Right lobe of liver (tissue), 6 donors: ENCODE results near the gene TRPM5. TPM values are rescaled to one million over a fixed set of nuclear protein-coding genes. Genes with fewer than 3 reads are reported as not detected.

Experiments used
- ATAC-seq, 4 donors: fragments of 200-7000 bp; cut with Tn5 transposase; one replicate each; pipeline ENCODE4 v1.9.1; 2020; ENCODE audit warnings: mild to moderate bottlenecking in 4 of 4, moderate library complexity in 4 of 4
- DNase-seq, 3 donors: peaks; one replicate each; pipeline ENCODE4 v3.0.0-alpha.2; 2020
- H3K27ac ChIP-seq, 3 donors: fragments of 200-600 bp; one replicate each; pipeline ENCODE4 v1.8.0; 2022
- H3K27me3 ChIP-seq, 2 donors: fragments of 200-600 bp; one replicate each; pipeline ENCODE4 v1.8.0; 2022
- H3K36me3 ChIP-seq, 4 donors: fragments of 200-600 bp; sonication (generic) in 1 of 4; one replicate each; pipeline versions ENCODE4 v1.5.1 to v1.8.0; 2017 to 2022; ENCODE audit warnings: control low read depth in 1 of 4
- H3K4me1 ChIP-seq, 4 donors: fragments of 200-600 bp; sonication (generic) in 1 of 4; one replicate each; pipeline versions ENCODE4 v1.5.1 to v1.8.0; 2017 to 2022; ENCODE audit warnings: control low read depth in 1 of 4
- H3K4me3 ChIP-seq, 3 donors: fragments of 200-600 bp; one replicate each; pipeline ENCODE4 v1.8.0; 2022
- H3K9me3 ChIP-seq, 4 donors: fragments of 200-600 bp; sonication (generic) in 1 of 4; one replicate each; pipeline versions ENCODE4 v1.5.1 to v1.8.0; 2017 to 2022; ENCODE audit warnings: control low read depth in 1 of 4
- POLR2A ChIP-seq: fragments of 450-650 bp; IDR thresholded peaks from one replicate; pipeline ENCODE4 v1.6.1; 2017; ENCODE audit warnings: antibody characterized with exemption, mild to moderate bottlenecking
- WGBS: methylation state at CpG from one replicate; pipeline ENCODE4 v1.1.6; 2018; ENCODE audit warnings: low coverage, low lambda C conversion rate; ENCODE audit not compliant: insufficient coverage; ENCODE audit errors: missing lambda C conversion rate; 5-methylcytosine and 5-hydroxymethylcytosine counted together
- intact Hi-C, 2 donors: fragments of 100-400 bp; cut with DNase I; formaldehyde crosslinking; loops; one replicate each; pipeline versions ENCODE4 v1.11.2 to v1.14.1; 2022
- total RNA-seq, 6 experiments: library from RNA; depleted of rRNA in 2 of 6; stranded (reverse); fragments of >200 nt in 2 of 6; fragmentation: NEBNext Ultra II Directional in 3 of 6; extraction: Animal tissue kit (Norgen Biotek cat#: 25700) in 3 of 6; gene quantifications; one replicate each; pipeline versions ENCODE4 v1.1.0 to v1.2.4, GENCODE V29; 2016 to 2023
- TF ChIP-seq, protein P1 (sequence below), 4 donors: fragments of 200-600 bp in 3 of 4; fragments of 450-650 bp in 1 of 4; IDR thresholded peaks; one replicate each; pipeline versions ENCODE4 v1.5.1 to v1.8.0; 2016 to 2022; ENCODE audit warnings: antibody characterized with exemption in 4 of 4, mild to moderate bottlenecking in 2 of 4
- donor health status: DM: no; HTN: yes; CAD: no.
- donor health status: DM: no; HTN: no; CAD: no.
- donor health status: DM: no; HTN: no; CAD: no.
- donor health status: DM: no; HTN: yes; CAD: no.
- donor health status: DM: no; HTN: yes; CAD: no.

Gene TRPM5
- total RNA-seq, 6 experiments from 2014 or later, result not detected

GRCh38 chr11:2423157-2424025 lies 20.9 kb downstream of the TRPM5 start:
- Histone ChIP-seq H3K36me3 (no peaks in the 10 kb centered on the region), H3K9me3 (no peaks in the 10 kb centered on the region), H3K27me3 (no peaks in the 10 kb centered on the region), H3K27ac (no peak overlapping the region), H3K4me1 (no peaks in the 10 kb centered on the region), H3K4me3 (no peak overlapping the region)
- DNase-seq (no peak), ATAC-seq (no peak)
- no peak for TF ChIP-seq POLR2A
- TF ChIP-seq, protein P1, sequence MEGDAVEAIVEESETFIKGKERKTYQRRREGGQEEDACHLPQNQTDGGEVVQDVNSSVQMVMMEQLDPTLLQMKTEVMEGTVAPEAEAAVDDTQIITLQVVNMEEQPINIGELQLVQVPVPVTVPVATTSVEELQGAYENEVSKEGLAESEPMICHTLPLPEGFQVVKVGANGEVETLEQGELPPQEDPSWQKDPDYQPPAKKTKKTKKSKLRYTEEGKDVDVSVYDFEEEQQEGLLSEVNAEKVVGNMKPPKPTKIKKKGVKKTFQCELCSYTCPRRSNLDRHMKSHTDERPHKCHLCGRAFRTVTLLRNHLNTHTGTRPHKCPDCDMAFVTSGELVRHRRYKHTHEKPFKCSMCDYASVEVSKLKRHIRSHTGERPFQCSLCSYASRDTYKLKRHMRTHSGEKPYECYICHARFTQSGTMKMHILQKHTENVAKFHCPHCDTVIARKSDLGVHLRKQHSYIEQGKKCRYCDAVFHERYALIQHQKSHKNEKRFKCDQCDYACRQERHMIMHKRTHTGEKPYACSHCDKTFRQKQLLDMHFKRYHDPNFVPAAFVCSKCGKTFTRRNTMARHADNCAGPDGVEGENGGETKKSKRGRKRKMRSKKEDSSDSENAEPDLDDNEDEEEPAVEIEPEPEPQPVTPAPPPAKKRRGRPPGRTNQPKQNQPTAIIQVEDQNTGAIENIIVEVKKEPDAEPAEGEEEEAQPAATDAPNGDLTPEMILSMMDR (IDR thresholded peaks at IDR 0.05), result no peak
- intact Hi-C loops, result loop anchor here in 1 of 2 donors (5.0 kb wide), 1 partner anchor 226 kb away; no protein-coding TSS in a partner anchor
- WGBS, result no CpG with 5 or more reads among the region's 26 CpGs

DNA sequence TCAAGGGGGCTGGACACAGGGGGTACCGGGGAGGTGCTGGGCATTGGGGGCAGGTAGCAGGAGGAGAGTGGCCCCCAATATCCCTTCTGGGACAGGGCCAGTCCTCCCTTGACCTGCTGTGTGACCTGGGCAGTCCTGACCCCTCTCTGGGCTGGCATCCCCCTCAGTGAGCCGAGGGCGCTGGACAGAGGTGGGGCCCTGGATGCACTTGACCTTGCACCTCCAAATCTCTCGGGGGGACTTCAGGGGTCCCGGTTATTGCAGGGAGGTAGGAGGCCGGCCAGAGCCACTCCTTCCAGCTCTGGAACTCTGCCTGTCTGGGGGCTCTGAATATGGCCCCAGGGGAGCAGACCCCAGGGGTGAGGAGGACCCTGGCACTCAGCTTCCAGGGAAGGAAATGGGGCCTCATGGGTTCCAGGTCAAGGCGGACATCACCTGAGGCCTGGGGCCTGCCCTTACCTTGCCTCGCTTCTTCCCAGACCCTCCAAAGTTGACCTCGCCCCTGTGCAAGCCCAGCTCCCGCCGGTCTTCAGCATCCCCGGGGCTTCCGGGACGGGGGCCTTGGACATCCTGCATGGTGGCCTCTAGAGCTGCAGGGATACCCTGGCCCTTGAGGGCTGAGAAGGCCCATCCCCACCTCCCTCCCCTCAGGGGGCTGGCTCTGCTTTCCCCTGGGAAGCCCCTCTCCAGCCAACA lies 21.7 kb downstream of the TRPM5 start:
- no peaks in the 10 kb centered on the region for H3K9me3 ChIP-seq
- no peak overlapping the region for H3K4me3 ChIP-seq
- intact Hi-C loops, result loop anchor here in 1 of 2 donors (5.0 kb wide), 1 partner anchor 225 kb away; no protein-coding TSS in a partner anchor
- no peaks in the 10 kb centered on the region for H3K36me3 ChIP-seq
- no peak overlapping the region for H3K27ac ChIP-seq
- no peaks in the 10 kb centered on the region for H3K4me1 ChIP-seq
- TF ChIP-seq, protein P1 (IDR thresholded peaks at IDR 0.05), result no peak
- no peak for TF ChIP-seq POLR2A
- ATAC-seq (no peak), DNase-seq (no peak)
- WGBS, result 20% methylated on average over 2 of the region's 14 CpGs
- no peaks in the 10 kb centered on the region for H3K27me3 ChIP-seq

GRCh38 chr11:2421996-2422395 lies 22.3 kb downstream of the TRPM5 start:
- H3K9me3 ChIP-seq, result no peaks in the 10 kb centered on the region
- H3K27me3 ChIP-seq, result no peaks in the 10 kb centered on the region
- no peak overlapping the region for H3K27ac ChIP-seq
- no peak overlapping the region for H3K4me3 ChIP-seq
- WGBS, result 46% methylated on average over 5 of the region's 17 CpGs
- intact Hi-C loops, result loop anchor here (2.0 to 5.0 kb wide), 3 partner anchors 117 to 225 kb away; no protein-coding TSS in a partner anchor
- DNase-seq, result no peak
- TF ChIP-seq POLR2A, result no peak
- TF ChIP-seq, protein P1 (IDR thresholded peaks at IDR 0.05), result no peak
- ATAC-seq, result no peak
- H3K4me1 ChIP-seq, result no peaks in the 10 kb centered on the region
- H3K36me3 ChIP-seq, result no peaks in the 10 kb centered on the region

- no peaks in the 10 kb centered on the region for H3K27me3 ChIP-seq
- 45% methylated on average over 4 of the region's 19 CpGs for WGBS
- DNase-seq (no peak), ATAC-seq (no peak)
- no peaks in the 10 kb centered on the region for H3K36me3 ChIP-seq
- no peak overlapping the region for H3K27ac ChIP-seq
- H3K9me3 ChIP-seq, result no peaks in the 10 kb centered on the region
- intact Hi-C loops, result loop anchor here (2.0 to 5.0 kb wide), 3 partner anchors 117 to 225 kb away; no protein-coding TSS in a partner anchor
- no peak overlapping the region for H3K4me3 ChIP-seq
- no peaks in the 10 kb centered on the region for H3K4me1 ChIP-seq
- no peak for TF ChIP-seq POLR2A
- TF ChIP-seq, protein P1 (IDR thresholded peaks at IDR 0.05), result no peak
These were observed 22.9 kb downstream of the TRPM5 start for GRCh38 chr11:2421226-2421994.
